Urinary bladder (tissue), 4 donors: Measurements from ENCODE around the gene UBE2E2. TPM values are rescaled to one million over a fixed set of nuclear protein-coding genes. Genes with fewer than 3 reads are reported as not detected.
"Not testable (repeated sequence)": the region's sequence is repeated elsewhere in the genome, so short reads cannot be mapped to it uniquely, and the experiment has no call there.

Experiments
- DNase-seq: peaks from one replicate; pipeline ENCODE4 v3.0.0-alpha.2; 2015; ENCODE audit errors: extremely low spot score
- H3K27ac ChIP-seq: one replicate; pipeline ENCODE4 v1.5.1; 2013; ENCODE audit warnings: low read depth, mild to moderate bottlenecking, moderate library complexity
- H3K36me3 ChIP-seq: one replicate; pipeline ENCODE4 v1.6.1; 2013; ENCODE audit warnings: mild to moderate bottlenecking, moderate library complexity; ENCODE audit not compliant: insufficient read depth
- H3K4me1 ChIP-seq: one replicate; pipeline ENCODE4 v1.6.1; 2013; ENCODE audit warnings: mild to moderate bottlenecking, moderate library complexity; ENCODE audit not compliant: insufficient read depth
- H3K4me3 ChIP-seq: one replicate; pipeline ENCODE4 v1.5.1; 2013; ENCODE audit warnings: low read depth, low read length
- WGBS: extraction: QIAGEN DNeasy Blood & Tissue Kit; methylation state at CpG from one replicate; pipeline ENCODE4 v1.1.7; 2013; 5-methylcytosine and 5-hydroxymethylcytosine counted together
- polyA plus RNA-seq: library from polyadenylated mRNA; stranded (reverse); fragments of 200-250 nt; gene quantifications from one replicate; pipeline ENCODE4 v1.2.3, GENCODE V29; 2013
- total RNA-seq: library from RNA; depleted of rRNA; stranded (reverse); fragments of >200 nt; gene quantifications from one replicate; pipeline ENCODE4 v1.2.3, GENCODE V29; 2014
- donor health status: healthy with polysubstance abuse.
- donor health status: healthy.

Gene UBE2E2
- total and polyA plus RNA-seq, 2 donors: 36.3 to 120 TPM

DNA sequence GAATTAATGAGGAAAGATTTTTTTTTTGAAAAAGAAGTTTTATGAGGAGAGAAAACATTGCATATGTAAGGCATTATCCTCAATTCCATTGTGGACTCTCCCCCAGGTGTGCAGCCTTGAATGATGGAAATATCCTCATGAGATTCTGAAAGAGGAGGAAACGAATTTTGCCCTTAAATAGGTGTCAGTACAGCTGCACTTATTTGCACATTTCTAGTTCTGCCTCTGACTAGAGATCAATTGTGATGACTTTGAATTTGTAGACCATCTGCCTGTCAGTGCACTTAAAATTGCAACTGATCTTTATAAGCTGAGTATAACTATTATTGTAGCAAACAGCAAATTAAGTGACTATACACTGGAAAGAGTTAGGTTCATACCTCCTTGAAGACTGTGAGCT, 141.8 kb downstream of the UBE2E2 start:
- no peak for DNase-seq
- H3K4me3 ChIP-seq: no peak overlapping the region
- H3K36me3 ChIP-seq: no peaks in the 10 kb centered on the region
- WGBS: 83% methylated on average over 1 of the region's 1 CpG
- H3K27ac ChIP-seq: no peak overlapping the region
- no peaks in the 10 kb centered on the region for H3K4me1 ChIP-seq

DNA sequence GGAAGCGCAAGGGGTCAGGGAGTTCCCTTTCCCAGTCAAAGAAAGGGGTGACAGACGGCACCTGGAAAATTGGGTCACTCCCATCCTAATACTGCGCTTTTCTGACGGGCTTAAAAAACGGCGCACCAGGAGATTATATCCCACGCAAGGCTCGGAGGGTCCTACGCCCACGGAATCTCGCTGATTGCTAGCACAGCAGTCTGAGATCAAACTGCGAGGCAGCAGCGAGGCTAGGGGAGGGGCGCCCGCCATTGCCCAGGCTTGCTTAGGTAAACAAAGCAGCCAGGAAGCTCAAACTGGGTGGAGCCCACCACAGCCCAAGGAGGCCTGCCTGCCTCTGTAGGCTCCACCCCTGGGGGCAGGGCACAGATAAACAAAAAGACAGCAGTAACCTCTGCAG, 146.3 kb downstream of the UBE2E2 start:
- WGBS: 96% methylated on average over 15 of the region's 15 CpGs
- not testable (repeated sequence) for DNase-seq, H3K36me3 ChIP-seq, H3K4me1 ChIP-seq, H3K4me3 ChIP-seq, H3K27ac ChIP-seq

DNA sequence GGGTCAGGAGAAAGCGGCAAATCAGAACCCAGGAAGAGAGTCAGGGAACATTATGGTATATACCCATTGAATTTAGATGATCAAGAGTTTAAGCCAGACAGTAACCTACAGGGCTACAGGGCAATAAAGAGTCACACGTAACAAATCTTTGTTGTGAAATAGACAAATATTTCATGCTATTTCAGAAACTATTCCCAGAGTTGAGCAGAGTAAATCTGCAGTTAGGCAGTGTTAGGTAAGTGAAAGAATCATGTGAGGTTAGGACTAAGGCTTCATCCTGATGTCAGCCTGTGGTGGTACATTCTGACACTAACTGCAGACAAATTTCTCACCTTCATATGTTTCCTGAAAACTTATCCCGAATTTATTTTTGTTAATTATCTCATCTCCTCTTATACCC, 153.0 kb downstream of the UBE2E2 start:
- Histone ChIP-seq H3K4me3 (no peak overlapping the region), H3K36me3 (no peaks in the 10 kb centered on the region), H3K27ac (no peak overlapping the region), H3K4me1 (no peaks in the 10 kb centered on the region)
- DNase-seq: no peak
- 86% methylated on average over 3 of the region's 3 CpGs for WGBS

DNA sequence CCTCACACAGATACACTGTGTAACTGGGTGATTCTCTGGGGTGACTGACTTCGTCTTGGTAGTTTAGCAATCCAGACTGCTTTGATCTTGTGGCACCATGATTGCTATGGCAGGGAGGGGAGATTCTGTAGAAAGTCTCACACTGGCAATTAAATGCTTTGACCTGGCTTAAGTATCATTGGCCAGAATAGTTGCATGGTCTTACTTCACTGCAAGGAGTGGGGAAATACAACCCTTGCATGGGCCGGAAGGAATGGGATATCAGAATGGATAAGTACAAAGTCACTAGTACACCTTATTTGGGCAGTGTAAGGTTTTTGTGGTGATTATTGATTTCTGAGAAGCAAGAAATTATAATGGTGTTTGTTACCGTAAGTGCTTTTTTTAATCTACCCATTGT, 153.8 kb downstream of the UBE2E2 start:
- no peaks in the 10 kb centered on the region for H3K36me3 ChIP-seq
- no peaks in the 10 kb centered on the region for H3K4me1 ChIP-seq
- no peak for DNase-seq
- no peak overlapping the region for H3K4me3 ChIP-seq
- 94% methylated on average over 3 of the region's 3 CpGs for WGBS
- H3K27ac ChIP-seq: no peak overlapping the region

DNA sequence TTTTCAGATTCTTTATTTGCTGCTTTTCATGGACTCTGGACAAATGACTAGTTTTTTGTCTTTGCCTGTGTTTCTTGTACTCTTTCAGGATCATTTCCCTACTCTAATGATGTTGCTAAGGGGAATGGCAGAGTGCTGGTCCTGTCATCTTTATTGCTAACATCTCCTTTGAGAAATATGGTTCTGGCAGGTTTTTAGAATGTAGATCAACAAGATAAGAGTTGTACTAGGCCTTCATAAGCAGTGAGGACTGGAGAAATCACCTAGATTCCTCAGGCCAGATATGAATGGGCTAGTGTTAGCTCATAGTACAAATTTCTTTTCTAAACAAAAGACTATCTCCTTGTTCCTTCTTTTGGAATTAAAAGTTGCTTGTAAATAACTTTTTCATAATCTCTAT, 156.0 kb downstream of the UBE2E2 start:
- no peak for DNase-seq
- H3K27ac ChIP-seq: no peak overlapping the region
- H3K4me1 ChIP-seq: no peaks in the 10 kb centered on the region
- no peaks in the 10 kb centered on the region for H3K36me3 ChIP-seq
- H3K4me3 ChIP-seq: no peak overlapping the region

DNA sequence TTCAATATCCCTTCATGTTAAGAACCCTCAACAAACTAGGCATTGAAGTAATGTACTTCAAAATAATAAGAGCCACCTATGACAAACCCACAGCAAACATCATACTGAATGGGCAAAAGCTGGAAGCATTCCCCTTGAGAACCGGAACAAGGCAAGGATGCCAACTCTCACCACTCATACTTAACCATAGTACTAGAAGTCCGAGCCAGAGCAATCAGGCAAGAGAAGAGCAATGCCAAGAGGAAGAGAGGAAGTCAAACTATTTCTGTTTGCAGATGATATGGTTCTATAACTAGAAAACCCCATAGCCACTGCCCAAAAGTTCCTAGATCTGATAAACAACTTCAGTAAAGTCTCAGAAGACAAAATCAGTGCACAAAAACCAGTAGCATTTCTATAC, 161.9 kb downstream of the UBE2E2 start:
- Histone ChIP-seq H3K4me1 (no peaks in the 10 kb centered on the region), H3K27ac (no peak overlapping the region), H3K4me3 (no peak overlapping the region), H3K36me3 (no peaks in the 10 kb centered on the region)
- DNase-seq: no peak
- WGBS: 90% methylated on average over 2 of the region's 2 CpGs

DNA sequence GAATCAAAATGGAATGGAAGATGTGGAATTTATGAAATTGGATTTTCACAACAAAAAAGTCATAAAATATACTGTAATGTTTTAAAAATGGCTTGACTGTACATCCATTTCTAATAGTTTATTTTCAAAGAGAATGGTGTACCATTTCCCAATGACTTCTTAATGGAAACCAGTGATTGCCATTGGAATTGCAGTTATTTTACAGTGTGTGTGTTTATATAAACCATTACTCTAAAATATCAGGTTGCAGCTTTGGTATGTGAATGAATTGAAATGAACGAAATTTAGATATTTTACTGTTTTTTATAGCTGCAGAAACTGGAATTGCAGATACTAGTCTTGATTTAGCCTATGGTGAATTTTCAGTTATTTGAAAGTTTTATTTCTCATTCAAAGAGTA, 165.6 kb downstream of the UBE2E2 start:
- Histone ChIP-seq H3K4me3 (no peak overlapping the region), H3K27ac (no peak overlapping the region), H3K36me3 (no peaks in the 10 kb centered on the region), H3K4me1 (no peaks in the 10 kb centered on the region)
- WGBS: 52% methylated on average over 1 of the region's 1 CpG
- no peak for DNase-seq

DNA sequence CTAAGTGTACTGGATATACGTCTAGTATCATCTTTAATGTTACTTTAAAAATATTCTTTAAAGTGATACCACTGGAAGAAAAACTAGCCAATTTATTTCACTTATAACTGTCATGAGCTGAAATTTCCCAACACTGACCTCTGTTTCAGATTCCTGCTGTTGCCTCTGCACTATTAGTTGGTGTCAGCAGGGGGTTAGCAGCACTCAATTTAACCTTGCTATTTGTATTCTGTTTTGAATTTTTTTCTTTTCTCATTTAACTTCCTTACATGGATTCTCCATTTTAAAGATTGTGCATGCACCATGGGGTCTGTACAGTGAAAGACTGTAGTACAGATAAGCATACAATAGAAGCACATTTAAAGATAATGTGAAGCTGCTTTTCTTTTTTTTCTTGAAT, 169.2 kb downstream of the UBE2E2 start:
- no peak for DNase-seq
- no peaks in the 10 kb centered on the region for H3K4me1 ChIP-seq
- no peak overlapping the region for H3K4me3 ChIP-seq
- 75% methylated on average over 1 of the region's 1 CpG for WGBS
- H3K36me3 ChIP-seq: no peaks in the 10 kb centered on the region
- no peak overlapping the region for H3K27ac ChIP-seq

DNA sequence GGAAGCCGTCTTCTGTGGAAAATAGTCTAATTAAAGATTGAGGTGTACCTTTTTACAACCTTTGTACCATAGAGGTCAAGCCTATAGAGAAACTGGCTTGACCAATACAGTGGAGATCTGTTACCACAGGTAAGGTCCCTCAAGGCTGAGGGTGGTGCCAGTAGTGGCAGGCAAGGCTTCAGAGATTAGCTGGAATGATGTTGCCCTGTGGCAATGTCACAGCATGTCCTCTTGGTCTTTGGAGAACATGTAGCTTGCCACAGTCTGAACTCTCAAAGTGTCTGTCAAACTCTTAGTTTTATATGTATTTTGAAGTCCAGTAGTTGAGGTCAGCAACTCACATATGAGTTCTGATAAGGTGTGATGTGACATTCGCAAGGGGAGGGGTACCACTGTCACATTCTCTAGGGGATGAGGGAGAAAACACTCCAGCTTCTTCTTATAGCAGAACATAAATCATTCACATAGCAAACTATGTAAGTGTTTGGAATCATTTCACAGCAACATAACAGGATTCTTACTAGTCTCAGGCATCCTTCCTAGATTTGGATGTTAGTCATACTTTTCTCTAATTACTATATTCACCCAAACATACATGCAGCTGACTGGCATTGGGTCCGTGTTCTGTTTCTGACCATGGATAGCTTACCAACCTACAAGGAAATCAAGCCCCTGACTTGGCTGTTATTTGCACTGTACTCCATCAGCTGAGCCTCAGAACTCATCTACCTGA, 173.6 kb downstream of the UBE2E2 start:
- no peak overlapping the region for H3K27ac ChIP-seq
- DNase-seq: no peak
- no peaks in the 10 kb centered on the region for H3K4me1 ChIP-seq
- 91% methylated on average over 3 of the region's 3 CpGs for WGBS
- no peaks in the 10 kb centered on the region for H3K36me3 ChIP-seq
- no peak overlapping the region for H3K4me3 ChIP-seq

DNA sequence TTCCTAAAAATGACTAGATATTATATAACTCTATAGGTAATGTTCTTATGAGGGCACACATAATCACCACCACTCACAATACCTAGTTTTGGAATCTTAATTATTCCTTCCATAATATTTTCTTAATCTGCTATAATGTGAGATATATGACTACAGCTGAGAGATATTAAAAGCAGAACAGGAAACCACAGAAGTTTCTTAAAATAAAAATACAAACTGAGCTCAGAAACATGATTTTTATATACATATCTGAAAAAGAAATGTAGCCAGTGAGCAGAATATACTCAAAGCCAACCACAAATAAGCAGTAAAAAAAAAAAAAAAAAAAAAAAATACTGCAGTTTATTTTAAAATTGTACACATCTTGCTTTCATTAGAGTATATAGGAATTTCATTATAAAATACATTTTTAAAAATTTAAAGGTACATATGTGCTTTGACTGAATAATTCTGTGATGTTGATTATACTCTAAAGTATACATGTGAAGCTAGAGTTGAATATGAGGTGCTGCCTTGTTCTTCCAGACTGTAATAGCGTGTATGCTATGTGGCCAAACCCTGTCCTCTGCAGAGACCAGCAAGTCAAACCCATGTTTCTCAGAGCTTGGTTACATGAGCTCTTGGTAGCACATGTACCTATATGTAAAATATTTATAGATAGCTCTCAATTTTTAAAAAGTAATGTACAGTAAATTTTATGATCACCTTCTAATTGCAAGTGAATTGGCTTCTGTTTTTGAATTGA, 175.0 kb downstream of the UBE2E2 start:
- no peak overlapping the region for H3K27ac ChIP-seq
- WGBS: 97% methylated on average over 1 of the region's 1 CpG

DNA sequence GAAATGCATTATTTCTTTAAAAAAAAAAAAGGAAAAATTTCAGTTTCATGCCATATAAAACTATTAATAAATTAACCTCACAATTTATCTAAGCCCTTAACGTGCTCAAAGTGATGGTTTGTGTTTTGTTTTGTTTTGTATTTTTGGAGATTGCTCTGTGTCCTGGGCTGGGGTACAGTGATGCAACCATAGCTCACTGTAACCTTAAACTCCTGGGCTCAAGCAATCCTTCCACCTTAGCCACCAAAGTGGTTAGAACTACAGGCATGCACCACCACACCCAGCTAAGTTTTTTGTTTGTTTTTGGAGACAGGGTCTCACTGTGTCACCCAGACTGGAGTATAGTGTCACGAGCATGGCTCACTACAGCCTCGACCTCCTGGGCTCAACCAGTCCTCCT, 180.7 kb downstream of the UBE2E2 start:
- DNase-seq: no peak
- Histone ChIP-seq H3K4me1 (no peaks in the 10 kb centered on the region), H3K36me3 (no peaks in the 10 kb centered on the region), H3K4me3 (no peak overlapping the region), H3K27ac (no peak overlapping the region)
- 87% methylated on average over 3 of the region's 3 CpGs for WGBS

More for the DNA sequence above, 175.0 kb downstream of the UBE2E2 start:
- no peaks in the 10 kb centered on the region for H3K36me3 ChIP-seq
- H3K4me1 ChIP-seq: no peaks in the 10 kb centered on the region
- no peak overlapping the region for H3K4me3 ChIP-seq
- no peak for DNase-seq

DNA sequence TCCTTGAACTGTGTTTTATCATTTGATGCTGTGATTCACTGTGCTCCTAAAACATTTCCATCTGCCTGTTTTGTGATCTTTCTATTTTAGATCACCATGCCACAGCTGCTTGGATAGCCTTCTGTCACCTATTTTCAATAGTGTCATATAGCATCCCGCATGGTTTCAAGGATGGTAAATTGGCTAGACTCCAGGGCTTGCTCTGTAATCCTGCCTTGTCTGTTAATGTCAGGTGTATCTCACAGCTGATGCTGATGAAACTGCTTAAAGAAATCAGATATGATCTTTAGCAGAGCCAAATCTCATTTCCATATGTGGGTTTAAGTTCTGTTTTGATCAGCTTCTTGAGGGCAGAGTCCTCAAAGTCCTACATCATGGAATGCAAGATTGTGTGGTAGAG, 182.2 kb downstream of the UBE2E2 start:
- Histone ChIP-seq H3K27ac (no peak overlapping the region), H3K4me1 (no peaks in the 10 kb centered on the region), H3K36me3 (no peaks in the 10 kb centered on the region), H3K4me3 (no peak overlapping the region)
- DNase-seq: no peak
- WGBS: 75% methylated on average over 1 of the region's 1 CpG

DNA sequence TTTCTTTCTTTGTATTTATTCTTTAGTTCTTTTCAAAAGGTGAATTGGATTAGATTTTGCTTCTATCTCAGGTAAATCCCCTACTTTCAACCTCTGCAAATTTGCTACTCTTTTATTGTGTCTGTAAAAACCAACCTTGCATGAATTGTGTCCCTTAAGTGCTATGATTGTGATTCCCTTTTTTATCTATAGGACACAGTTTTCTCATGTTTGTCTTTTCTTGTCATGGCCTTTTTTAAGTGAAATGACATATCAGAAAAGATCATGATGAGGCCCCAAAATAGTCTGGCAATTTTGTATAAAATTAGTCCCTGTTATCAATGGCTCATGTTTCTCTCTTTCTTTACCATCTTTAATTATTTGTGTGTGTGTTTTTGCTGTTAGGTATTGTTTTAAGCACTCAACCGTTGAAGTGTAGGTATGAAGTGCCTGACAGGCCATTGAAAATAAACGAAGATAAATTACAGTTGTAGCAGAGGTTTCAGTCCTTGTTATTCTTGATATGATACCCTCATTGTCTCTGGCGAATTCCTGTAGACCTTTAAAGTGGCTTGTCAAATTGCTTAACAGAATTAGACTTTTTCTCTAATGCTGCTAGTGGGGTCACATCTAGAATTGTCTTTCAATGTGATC, 184.3 kb downstream of the UBE2E2 start:
- no peaks in the 10 kb centered on the region for H3K4me1 ChIP-seq
- 77% methylated on average over 3 of the region's 3 CpGs for WGBS
- H3K36me3 ChIP-seq: no peaks in the 10 kb centered on the region
- no peak for DNase-seq
- H3K27ac ChIP-seq: no peak overlapping the region
- no peak overlapping the region for H3K4me3 ChIP-seq

DNA sequence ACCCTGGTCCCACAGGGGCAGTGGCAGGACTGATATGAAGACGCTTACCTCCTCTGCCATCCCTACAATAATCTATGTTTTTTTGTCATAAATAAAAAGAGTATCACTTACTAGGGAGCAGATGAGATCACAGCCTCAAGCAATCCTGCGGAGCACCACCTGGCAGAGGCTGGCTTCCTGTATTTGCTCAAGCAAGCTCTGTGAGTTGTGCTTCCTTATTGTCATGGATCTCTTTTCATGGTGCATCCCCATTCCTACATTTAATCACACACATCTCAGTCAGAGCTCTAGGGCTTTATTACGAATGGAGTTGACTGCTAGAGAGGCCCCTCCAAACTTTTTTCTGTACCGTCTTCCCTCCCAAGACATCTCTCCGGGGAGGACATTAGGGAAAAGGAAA, 186.0 kb downstream of the UBE2E2 start:
- Histone ChIP-seq H3K27ac (no peak overlapping the region), H3K36me3 (no peaks in the 10 kb centered on the region), H3K4me3 (no peak overlapping the region), H3K4me1 (no peaks in the 10 kb centered on the region)
- no peak for DNase-seq
- WGBS: 90% methylated on average over 5 of the region's 5 CpGs
